CD14-positive monocyte (primary cell): ENCODE results near the gene MAST4. TPM values are rescaled to one million over a fixed set of nuclear protein-coding genes. Genes with fewer than 3 reads are reported as not detected.

ENCODE experiments used
- DNase-seq, 3 donors: peaks; one replicate each; pipeline ENCODE4 v3.0.0-alpha.2; 2011 to 2022
- H2AFZ ChIP-seq: 2 replicates; pipeline ENCODE4 v1.6.0; 2012; ENCODE audit warnings: mild to moderate bottlenecking, low read depth, low read length, inconsistent platforms; ENCODE audit not compliant: insufficient read depth, poor library complexity, severe bottlenecking
- H3K27ac ChIP-seq, 2 donors: 1 replicate in 1 of 2; 2 replicates in 1 of 2; pipeline ENCODE4 v1.5.1; 2012 to 2013; ENCODE audit warnings: low read length in 2 of 2, control low read depth in 1 of 2, inconsistent platforms in 1 of 2, low read depth in 1 of 2, mild to moderate bottlenecking in 1 of 2
- H3K27me3 ChIP-seq, 2 donors: one replicate each; pipeline versions ENCODE4 v1.6.0 to v1.6.1; 2011 to 2013; ENCODE audit warnings: low read length in 2 of 2; ENCODE audit not compliant: control insufficient read depth in 2 of 2, insufficient read depth in 2 of 2
- H3K36me3 ChIP-seq, 2 donors: replicated peaks in 1 of 2; 1 replicate in 1 of 2; 2 replicates in 1 of 2; pipeline versions ENCODE4 v1.5.1 to v1.6.1; 2012 to 2013; ENCODE audit warnings: low read length in 2 of 2, control low read depth in 1 of 2, inconsistent platforms in 1 of 2, mild to moderate bottlenecking in 1 of 2; ENCODE audit not compliant: insufficient read depth in 2 of 2, control insufficient read depth in 1 of 2
- H3K4me1 ChIP-seq, 2 donors: 1 replicate in 1 of 2; 2 replicates in 1 of 2; pipeline versions ENCODE4 v1.5.1 to v1.6.1; 2012 to 2013; ENCODE audit warnings: low read length in 2 of 2, control low read depth in 1 of 2, inconsistent platforms in 1 of 2, mild to moderate bottlenecking in 1 of 2, moderate library complexity in 1 of 2; ENCODE audit not compliant: insufficient read depth in 2 of 2, control insufficient read depth in 1 of 2
- H3K4me2 ChIP-seq: replicated peaks from 2 replicates; pipeline ENCODE3; 2012; ENCODE audit warnings: low read length, moderate library complexity, mild to moderate bottlenecking; ENCODE audit not compliant: poor library complexity, severe bottlenecking; ENCODE audit errors: extremely low read depth
- H3K4me3 ChIP-seq, 3 experiments: fragments of 200-600 bp in 1 of 3; sonication (generic) in 1 of 3; replicated peaks in 1 of 3; 1 replicate in 2 of 3; 2 replicates in 1 of 3; pipeline ENCODE4 v1.5.1; 2011 to 2013; ENCODE audit warnings: low read length in 3 of 3, mild to moderate bottlenecking in 3 of 3, control low read depth in 2 of 3, low read depth in 2 of 3, inconsistent platforms in 1 of 3, moderate library complexity in 1 of 3
- H3K79me2 ChIP-seq: 2 replicates; pipeline ENCODE4 v1.6.0; 2012; ENCODE audit warnings: mild to moderate bottlenecking, control low read depth, inconsistent platforms, low read length, moderate library complexity; ENCODE audit not compliant: insufficient read depth
- H3K9ac ChIP-seq: 2 replicates; pipeline ENCODE4 v1.6.0; 2017; ENCODE audit warnings: low read length, mild to moderate bottlenecking; ENCODE audit not compliant: insufficient read depth, poor library complexity, severe bottlenecking
- H3K9me3 ChIP-seq, 2 donors: replicated peaks in 1 of 2; 1 replicate in 1 of 2; 2 replicates in 1 of 2; pipeline versions ENCODE4 v1.5.1 to v1.6.1; 2012 to 2013; ENCODE audit warnings: low read length in 2 of 2, control low read depth in 1 of 2; ENCODE audit not compliant: control insufficient read depth in 1 of 2, insufficient read depth in 1 of 2
- H4K20me1 ChIP-seq: 2 replicates; pipeline ENCODE4 v1.6.0; 2012; ENCODE audit warnings: mild to moderate bottlenecking, low read length, control low read depth, moderate library complexity; ENCODE audit not compliant: insufficient read depth
- H3K27ac Mint-ChIP-seq, 7 donors: one replicate each; pipeline ENCODE4 v1.8.0; 2020; ENCODE audit warnings: mild to moderate bottlenecking in 7 of 7, mixed read lengths in 7 of 7, moderate library complexity in 6 of 7, inconsistent platforms in 2 of 7
- H3K27me3 Mint-ChIP-seq, 3 donors: one replicate each; pipeline ENCODE4 v1.8.0; 2021 to 2022; ENCODE audit warnings: low read depth in 3 of 3, mild to moderate bottlenecking in 3 of 3, mixed read lengths in 3 of 3, moderate library complexity in 3 of 3, inconsistent platforms in 1 of 3
- H3K36me3 Mint-ChIP-seq, 2 donors: one replicate each; pipeline ENCODE4 v1.8.0; 2020; ENCODE audit warnings: mixed read lengths in 2 of 2, inconsistent platforms in 1 of 2, mild to moderate bottlenecking in 1 of 2
- H3K4me1 Mint-ChIP-seq: one replicate; pipeline ENCODE4 v1.8.0; 2020; ENCODE audit warnings: mild to moderate bottlenecking, mixed read lengths
- H3K4me3 Mint-ChIP-seq, 2 donors: one replicate each; pipeline ENCODE4 v1.8.0; 2020; ENCODE audit warnings: mild to moderate bottlenecking in 2 of 2, mixed read lengths in 2 of 2, moderate library complexity in 1 of 2
- H3K9me3 Mint-ChIP-seq, 7 donors: one replicate each; pipeline ENCODE4 v1.8.0; 2020 to 2022; ENCODE audit warnings: mixed read lengths in 7 of 7, mild to moderate bottlenecking in 6 of 7, moderate library complexity in 6 of 7, inconsistent platforms in 2 of 7
- WGBS: methylation state at CpG from one replicate; pipeline ENCODE4 v1.1.5; 2013; ENCODE audit warnings: missing lambda C conversion rate; ENCODE audit not compliant: insufficient coverage; 5-methylcytosine and 5-hydroxymethylcytosine counted together
- intact Hi-C, 2 donors: fragments of 100-400 bp; cut with micrococcal nuclease; formaldehyde crosslinking; loops; one replicate each; pipeline versions ENCODE4 v1.15.0 to v1.15.1; 2023
- polyA plus RNA-seq, 3 donors: library from polyadenylated mRNA; depleted of rRNA in 1 of 3; unstranded in 2 of 3; stranded (reverse) in 1 of 3; fragments of 300-500 nt in 2 of 3; fragments of >200 nt in 1 of 3; fragmentation: Illumina TruSeq in 2 of 3; gene quantifications; 1 replicate in 2 of 3; 2 replicates in 1 of 3; pipeline ENCODE4 v1.2.3, GENCODE V29; 2012 to 2021
- TF ChIP-seq, protein P1 (sequence below): fragments of 200-600 bp; IDR thresholded peaks from one replicate; pipeline ENCODE4 v1.8.0; 2022; ENCODE audit warnings: antibody characterized with exemption, mild to moderate bottlenecking

Gene MAST4
- polyA plus RNA-seq, 3 donors: 0.03 to 0.24 TPM; not detected in 1

DNA sequence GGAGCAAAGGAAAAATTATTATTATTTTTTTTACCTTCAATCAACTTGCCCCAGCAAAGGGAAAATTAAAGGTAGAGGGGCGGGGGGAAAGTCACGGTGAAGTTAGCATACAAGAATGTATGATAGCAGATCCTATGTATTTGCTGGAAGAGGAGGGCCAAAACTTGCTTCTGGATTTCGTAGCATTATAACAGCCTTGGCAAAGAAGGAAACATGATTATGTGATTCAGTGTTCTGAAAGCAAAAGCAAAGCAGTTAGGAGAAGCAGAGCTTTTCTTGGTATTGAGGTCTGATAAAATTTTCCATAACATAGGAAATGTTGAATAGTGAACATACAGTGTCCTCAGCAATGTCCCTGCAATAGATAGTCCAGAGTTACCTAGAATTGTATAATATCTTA, 32.4 kb downstream of the MAST4 start:
- Mint-ChIP-seq H3K27ac (no peak overlapping the region), H3K9me3 (peaks cover 1 to 10% (median 3%) of the 10 kb centered on the region in 7 donors), H3K27me3 (peaks cover 0 to 2% (median 0%) of the 10 kb centered on the region in 3 donors), H3K36me3 (no peaks in the 10 kb centered on the region), H3K4me3 (no peak overlapping the region), H3K4me1 (no peaks in the 10 kb centered on the region)
- Histone ChIP-seq H3K27me3 (no peaks in the 10 kb centered on the region), H3K36me3 (no peaks in the 10 kb centered on the region), H3K4me2 (no peak overlapping the region), H4K20me1 (no peaks in the 10 kb centered on the region), H3K27ac (no peak overlapping the region), H3K79me2 (no peaks in the 10 kb centered on the region), H2AFZ (no peak overlapping the region), H3K4me3 (no peak overlapping the region), H3K9ac (no peak overlapping the region), H3K4me1 (no peaks in the 10 kb centered on the region), H3K9me3 (no peaks in the 10 kb centered on the region)
- 86% methylated on average over 3 of the region's 3 CpGs for WGBS
- DNase-seq: no peak
- intact Hi-C loops: no loop called here
- TF ChIP-seq, protein P1, sequence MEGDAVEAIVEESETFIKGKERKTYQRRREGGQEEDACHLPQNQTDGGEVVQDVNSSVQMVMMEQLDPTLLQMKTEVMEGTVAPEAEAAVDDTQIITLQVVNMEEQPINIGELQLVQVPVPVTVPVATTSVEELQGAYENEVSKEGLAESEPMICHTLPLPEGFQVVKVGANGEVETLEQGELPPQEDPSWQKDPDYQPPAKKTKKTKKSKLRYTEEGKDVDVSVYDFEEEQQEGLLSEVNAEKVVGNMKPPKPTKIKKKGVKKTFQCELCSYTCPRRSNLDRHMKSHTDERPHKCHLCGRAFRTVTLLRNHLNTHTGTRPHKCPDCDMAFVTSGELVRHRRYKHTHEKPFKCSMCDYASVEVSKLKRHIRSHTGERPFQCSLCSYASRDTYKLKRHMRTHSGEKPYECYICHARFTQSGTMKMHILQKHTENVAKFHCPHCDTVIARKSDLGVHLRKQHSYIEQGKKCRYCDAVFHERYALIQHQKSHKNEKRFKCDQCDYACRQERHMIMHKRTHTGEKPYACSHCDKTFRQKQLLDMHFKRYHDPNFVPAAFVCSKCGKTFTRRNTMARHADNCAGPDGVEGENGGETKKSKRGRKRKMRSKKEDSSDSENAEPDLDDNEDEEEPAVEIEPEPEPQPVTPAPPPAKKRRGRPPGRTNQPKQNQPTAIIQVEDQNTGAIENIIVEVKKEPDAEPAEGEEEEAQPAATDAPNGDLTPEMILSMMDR: no peak

DNA sequence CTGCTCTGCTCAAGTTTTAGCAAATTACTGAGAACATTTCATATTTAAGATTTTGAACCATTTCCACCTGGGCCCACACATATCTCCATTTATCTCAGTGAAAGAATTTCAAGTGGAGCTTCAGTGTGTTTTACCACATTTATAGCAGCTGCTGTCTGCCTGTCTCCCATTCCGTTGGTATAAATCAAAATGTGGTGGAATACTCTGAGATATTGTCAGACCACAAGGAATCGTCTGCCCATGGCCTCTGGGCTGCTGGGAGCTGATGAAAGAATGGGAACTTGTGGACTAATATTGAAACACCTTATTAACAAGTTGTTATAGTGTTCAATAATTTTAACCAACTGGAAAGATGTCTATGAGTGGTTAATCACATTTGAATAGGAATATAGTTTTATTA, 33.3 kb downstream of the MAST4 start:
- Histone ChIP-seq H2AFZ (no peak overlapping the region), H3K4me3 (no peak overlapping the region), H3K4me2 (no peak overlapping the region), H3K36me3 (no peaks in the 10 kb centered on the region), H3K9ac (no peak overlapping the region), H3K79me2 (no peaks in the 10 kb centered on the region), H3K4me1 (no peaks in the 10 kb centered on the region), H3K27me3 (no peaks in the 10 kb centered on the region), H3K27ac (no peak overlapping the region), H4K20me1 (no peaks in the 10 kb centered on the region), H3K9me3 (no peaks in the 10 kb centered on the region)
- intact Hi-C loops: no loop called here
- Mint-ChIP-seq H3K4me1 (no peaks in the 10 kb centered on the region), H3K27me3 (no peaks in the 10 kb centered on the region), H3K36me3 (no peaks in the 10 kb centered on the region), H3K9me3 (peaks cover 0 to 8% (median 0%) of the 10 kb centered on the region in 7 donors), H3K27ac (no peak overlapping the region), H3K4me3 (no peak overlapping the region)
- WGBS: no CpG with 5 or more reads among the region's 2 CpGs
- TF ChIP-seq, protein P1: no peak
- no peak for DNase-seq
